HG02981 (cell line): ENCODE measurements around the gene STRN.
"Not testable (repeated sequence)": the region's sequence is repeated elsewhere in the genome, so short reads cannot be mapped to it uniquely, and the experiment has no call there.

ENCODE experiments used
- ATAC-seq: cut with Tn5 transposase; IDR thresholded peaks from one replicate; pipeline ENCODE4 v1.9.1; 2021; ENCODE audit warnings: mild to moderate bottlenecking, moderate library complexity; ENCODE audit not compliant: unreplicated experiment

STRN gene

DNA sequence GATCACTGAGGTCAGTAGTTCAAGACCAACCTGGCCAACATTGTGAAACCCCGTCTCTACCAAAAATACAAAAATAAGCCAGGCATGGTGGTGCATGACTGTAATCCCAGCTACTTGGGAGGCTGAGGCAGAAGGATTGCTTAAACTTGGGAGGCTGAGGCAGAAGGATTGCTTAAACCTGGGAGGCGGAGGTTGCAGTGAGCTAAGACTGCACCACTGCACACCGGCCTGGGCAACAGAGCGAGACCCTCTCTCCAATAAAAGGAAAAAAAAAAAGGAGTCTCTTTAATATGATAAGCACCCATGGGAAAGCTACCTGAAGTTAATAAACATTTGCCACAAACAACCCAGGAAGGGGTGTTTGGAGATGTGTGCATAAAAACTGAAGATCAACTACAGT, 2.6 kb downstream of the STRN start:
- ATAC-seq, result no peak

DNA sequence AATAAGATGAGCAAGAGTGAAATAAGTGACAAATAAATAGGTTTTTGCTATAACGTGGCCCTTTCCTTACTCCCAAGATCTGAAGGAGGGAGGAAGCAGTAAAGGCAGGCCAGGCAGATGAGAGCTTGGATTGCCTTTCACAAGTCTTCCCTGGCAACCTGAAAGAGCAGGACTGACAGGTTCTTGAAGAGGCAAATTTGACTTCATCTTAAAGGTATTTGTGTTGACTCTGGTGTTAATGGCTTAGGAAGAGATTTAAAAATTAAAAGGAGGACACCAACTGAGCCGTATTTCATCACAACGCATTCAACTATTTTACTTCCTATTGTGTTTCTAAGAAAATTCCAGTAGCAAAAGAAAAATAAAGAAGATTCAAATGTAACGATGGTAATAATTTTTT, 3.2 kb downstream of the STRN start:
- no peak for ATAC-seq

DNA sequence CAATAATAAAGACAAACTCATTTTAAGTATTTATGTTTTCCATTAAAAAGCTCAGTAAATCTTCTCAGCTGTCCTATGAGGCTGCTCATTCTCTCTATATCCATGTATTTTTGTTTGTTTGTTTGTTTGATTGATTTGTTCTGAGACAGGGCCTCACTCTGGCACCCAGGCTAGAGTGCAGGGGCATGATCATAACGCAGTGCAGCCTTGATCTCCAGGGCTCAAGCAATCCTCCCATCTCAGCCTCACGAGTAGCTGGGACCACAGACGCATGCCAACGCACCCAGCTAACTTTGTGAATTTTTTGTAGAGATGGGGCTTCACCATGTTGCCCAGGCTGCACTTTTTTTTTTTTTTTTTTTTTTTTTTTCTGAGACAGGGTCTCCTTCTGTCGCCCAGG, 5.6 kb downstream of the STRN start:
- ATAC-seq, result no peak

DNA sequence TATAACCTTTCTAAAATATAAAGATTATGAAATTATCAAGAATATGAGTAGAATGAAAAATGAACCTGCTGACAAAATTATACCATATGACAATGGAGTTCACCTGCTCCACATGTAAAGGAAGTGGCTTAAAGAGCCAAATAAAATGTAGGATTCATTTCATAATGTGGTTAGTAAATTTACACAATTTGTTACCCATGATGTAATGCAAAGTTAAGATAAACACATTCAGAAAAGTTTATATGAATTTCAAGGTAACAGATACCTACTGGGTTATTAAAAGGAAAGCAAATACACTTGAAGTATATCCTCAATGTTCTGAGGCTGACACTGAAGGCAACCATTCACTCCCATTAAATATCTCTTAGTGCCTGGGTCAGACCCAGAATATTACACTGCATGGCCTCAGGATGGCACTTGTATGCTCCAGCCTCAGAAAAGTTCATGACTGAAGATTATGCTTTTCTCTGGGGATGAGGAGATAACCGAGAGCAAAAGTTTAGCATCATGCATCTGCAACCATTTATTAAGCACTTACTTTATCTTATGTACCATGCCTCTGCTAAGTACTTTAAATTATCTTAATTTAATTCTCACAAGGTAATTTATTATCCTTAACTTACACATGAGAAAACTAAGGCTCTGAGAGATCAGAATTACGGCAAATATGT, 6.2 kb downstream of the STRN start:
- ATAC-seq, result no peak

DNA sequence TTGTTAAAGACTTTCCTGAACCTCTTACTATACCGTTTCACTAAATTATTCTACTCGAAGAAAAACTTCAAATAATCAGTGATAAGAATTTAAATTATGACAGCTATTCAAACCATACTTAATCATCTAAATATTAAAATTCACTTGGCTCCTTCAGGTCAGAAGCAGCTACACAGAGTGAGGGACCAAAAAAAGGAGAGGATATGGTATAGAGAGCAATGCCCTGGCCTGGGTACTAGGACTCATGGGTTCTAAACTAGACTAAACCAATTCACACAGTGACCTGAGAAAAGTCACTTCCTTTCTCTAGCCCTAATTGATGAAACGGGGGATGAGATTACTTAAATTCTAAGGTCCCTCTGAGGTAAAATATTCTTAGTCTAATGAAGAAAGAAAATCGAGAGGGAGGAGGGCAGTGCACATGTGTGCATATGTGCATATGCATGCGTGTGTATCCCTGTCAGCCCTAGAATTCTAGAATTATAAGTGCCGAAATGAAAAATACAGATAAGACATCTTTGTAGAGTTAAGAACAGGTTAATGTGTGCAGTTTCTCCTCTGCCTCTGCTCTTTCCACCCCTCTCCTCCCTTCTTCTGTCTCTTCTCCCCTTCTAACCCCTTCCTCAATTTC, 11.2 kb downstream of the STRN start:
- ATAC-seq, result no peak

DNA sequence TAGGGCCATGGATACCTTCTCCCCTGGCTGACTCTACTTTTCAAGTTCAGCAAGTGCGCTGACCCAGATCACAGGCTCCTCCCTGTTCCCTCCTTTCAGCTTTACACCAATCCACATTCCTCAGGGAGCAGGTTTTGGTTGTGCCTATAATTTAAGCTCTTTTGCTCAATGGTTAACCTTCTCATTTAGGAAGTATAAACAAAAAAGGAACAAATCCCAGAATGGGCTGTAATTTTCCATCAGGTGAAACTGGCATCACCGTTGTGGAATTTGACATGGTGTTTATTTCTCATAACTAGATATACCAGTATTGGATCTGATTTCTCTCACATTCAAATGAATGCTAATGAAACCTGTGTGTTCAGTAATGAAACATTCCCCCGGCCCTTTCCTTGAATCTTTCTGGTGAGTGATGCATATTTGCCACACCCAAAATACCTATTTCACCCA, 13.6 kb downstream of the STRN start:
- ATAC-seq, result no peak

DNA sequence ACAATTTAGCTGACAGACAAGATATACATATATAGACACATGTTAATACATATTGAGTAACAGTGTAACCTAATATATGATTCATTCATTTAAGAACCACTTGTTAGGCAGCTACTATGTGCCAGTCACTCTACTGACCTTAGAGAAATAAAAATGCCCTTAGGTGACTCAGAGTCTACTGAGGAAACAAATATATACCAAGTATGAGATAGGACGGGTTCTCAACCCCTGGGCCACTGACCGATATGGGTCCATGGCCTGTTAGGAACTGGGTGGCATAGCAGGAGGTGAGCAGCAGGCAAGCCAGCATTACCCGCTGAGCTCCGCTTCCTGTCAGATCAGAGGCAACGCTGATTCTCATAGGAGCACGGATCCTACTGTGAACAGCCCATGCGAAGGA, 14.8 kb downstream of the STRN start:
- no peak for ATAC-seq

DNA sequence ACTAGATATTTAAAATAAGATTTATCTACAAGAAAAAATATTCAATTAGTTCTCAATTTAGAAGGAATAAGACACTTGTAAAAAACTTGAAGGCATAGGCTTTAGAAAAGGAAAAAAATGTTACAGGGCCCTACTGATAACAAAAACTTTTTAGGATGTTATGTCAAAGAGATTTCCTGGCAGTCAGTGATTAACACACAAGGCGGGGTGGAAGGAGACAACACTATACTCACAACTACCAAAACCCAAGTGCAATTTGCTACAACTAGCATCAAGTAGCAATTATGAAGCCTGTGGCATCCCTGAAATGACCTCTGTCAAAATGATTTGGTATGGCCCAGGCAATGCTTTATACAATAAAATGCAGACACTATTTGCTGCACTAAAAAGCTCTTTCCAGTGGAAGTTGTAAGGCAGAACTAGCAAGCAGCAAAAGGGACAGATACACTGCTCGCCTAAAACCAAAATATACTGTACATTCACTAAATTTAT, 15.3 kb downstream of the STRN start:
- no peak for ATAC-seq

DNA sequence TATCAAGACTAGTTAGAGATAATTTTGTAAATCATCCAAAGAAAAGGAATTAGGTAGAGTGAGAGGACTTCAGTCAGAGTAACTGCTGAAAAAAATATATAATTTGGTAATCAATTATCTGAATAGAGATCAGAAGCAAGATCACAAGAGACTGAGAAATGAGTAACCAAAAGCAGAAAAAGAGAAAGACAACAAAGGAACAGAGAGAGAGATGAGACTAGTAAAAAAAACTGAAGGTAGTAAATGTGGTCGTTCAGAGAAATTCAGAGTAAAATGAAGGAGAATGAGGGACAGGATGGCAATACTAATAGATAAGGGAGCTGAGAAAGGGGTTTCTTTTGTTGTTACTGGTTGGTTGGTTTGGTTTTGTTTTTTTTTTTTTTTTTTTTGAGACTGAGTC, 16.5 kb downstream of the STRN start:
- no peak for ATAC-seq

DNA sequence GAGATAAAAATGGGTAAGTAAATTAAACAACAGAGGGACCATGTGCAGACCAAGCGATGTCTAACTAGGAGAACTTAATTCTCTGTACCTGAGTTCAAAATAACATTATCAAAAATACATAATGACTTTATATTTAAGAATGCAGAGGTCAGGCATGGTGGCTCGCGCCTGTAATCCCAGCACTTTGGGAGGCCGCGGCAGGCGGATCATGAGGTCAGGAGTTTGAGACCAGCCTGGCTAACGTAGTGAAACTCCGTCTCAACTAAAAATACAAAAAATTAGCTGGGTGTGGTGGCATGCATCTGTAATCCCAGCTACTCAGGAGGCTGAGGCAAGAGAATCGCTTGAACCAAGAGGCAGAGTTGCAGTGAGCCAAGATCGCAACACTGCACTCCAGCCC, 21.1 kb downstream of the STRN start:
- not testable (repeated sequence) for ATAC-seq

DNA sequence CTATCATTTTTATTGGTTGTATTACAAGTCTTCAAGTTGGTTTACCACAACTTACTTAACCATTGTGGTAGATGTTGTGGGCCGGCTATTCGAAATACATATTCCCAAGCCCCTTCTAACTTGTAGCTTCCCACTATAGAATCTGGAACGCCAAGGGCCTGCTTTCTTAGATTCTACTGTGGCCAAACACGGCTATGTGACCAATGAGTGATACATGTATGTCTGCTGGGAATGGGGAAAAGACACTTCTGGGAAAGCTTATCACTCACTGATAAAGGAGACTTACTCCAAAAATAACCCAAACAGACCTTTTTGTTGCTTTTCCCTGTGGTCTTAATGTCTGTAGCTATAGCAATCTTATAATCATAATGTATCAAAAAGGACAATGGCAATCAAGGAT, 24.5 kb downstream of the STRN start:
- ATAC-seq, result no peak

DNA sequence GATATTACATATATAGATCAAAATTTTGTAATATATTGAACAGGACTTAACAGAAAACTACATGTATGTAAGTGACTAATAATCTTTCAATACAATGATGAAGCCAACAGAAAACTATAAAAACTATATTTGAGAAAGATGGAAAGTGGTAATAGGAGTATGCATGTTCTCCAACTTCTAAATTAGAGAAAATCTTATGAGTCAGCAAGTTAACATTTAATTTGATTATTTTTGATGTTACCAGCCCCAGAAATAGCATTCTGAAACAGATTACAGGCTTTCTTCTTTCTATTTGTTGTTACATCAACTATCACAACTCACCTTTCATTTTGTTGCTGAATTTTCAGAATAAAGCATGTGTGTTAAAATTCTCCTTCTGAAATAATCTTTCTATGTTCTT, 29.8 kb downstream of the STRN start:
- ATAC-seq, result not testable (repeated sequence)

DNA sequence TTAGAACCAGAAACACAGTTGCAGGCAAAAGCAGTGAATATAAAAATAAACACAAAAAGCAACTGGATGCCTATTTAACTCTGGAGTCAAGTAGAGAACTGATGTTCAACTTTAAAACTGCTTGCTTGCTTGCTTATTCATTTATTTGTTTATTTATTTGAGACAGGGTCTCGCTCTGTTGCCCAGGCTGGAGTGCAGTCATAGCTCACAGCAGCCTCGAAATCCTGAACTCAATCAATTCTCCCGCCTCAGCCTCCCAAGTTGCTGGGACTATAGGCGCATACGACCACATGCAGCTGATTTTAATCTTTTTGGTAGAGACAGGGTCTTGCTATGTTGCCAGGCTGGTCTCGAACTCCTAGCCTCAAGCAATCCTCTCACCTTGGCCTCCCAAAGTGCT, 34.6 kb downstream of the STRN start:
- ATAC-seq, result not testable (repeated sequence)

DNA sequence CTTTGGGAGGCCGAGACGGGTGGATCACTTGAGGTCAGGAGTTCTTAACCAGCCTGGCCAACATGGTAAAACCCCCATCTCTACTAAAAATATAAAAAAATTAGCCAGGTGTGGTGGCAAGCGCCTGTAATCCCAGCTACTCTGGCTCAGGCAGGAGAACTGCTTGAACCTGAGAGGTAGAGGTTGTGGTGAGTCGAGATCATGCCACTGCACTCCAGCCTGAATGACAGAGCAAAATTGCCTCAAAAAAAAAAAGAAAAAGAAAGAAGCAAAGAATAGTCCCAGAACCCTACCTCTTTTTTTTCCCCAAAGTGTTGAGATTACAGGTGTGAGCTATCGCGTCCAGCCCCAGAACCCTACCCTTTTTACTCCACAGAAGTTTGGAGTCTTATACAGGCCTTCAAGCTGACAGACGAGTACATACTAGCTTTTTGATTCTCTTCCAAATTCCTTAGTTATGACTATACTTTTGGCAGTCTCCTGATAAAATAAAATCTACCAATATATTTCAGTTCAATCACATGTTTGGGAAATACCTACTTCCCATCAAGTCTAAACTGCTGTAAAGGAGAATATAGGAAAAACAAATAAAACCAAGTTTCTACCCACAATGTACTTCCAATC, 35.4 kb downstream of the STRN start:
- ATAC-seq, result not testable (repeated sequence)

DNA sequence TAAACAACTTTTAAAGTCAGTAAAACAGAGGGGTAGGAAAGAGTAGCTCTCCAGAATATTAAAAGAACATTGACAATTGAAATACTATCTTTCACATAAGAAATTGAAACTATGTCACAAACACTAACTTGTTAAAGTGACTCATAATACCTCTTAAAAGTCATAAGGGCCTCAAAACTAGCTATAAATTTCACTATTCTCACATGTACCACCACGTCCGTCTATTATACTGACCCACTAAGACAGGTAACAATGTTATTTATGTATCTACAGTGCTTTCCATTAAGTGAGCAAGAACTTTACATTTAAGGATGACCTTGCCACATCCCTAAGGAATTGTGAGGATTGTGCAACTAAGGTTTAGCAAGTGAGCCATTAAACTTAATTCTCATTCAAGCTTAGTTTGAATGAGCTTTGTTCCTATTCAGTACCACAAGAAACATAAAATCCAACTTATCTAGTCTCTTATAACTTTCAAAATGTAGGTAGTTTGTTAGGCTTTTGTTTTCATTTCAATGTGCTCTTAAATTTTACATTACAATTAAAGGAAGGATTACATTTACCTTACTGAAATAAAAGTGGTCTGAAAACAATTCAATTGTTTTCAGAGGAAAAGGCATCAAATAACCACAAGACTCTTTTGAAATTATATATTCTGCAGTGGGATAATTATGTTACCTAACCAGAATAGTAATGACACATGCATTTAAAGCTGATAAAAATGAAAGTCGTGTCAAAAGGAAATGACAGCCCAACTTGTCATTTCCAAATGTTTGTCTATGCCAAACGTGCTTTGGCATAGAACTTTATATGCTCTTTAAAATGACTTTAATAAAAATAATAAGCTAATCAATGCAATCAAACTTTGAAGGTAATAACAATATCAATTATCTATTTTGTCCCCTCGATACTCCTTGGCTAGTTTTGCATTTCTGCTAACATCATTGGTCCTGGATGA, 39.9 kb downstream of the STRN start:
- ATAC-seq, result not testable (repeated sequence)

DNA sequence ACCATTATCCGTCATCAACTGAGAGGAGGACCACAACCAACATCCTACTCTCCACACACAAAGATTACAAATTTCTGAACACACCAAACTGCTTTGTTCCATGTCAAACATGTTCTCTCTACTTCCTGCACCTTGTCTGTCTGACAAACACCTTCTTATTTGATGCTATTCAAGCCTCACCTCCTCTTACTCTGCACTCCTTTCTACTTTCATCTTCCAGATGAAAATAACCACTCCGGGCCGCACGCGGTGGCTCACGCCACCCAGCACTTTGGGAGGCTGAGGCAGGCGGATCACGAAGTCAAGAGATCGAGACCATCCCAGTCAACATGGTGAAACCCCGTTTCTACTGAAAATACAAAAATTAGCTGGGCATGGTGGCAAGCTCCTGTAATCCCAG, 43.7 kb downstream of the STRN start:
- ATAC-seq, result not testable (repeated sequence)

DNA sequence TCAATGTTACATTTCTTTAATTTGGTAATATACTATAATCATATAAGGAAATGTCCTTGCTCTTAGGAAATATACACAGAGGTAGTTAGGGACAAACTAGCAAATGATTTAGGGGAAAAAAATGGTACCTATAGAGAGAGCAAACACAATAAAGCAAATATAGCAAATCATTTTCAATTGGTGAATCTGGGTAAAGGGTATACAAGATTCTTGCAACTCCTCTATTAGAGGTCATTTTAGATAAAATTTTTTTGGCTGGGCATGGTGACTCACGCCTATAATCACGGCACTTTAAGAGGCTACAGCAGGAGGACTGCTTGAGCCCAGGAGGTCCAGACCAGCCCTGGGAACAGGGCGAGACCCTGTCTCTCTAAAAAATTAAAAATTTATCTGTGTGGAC, 44.4 kb downstream of the STRN start:
- no peak for ATAC-seq

DNA sequence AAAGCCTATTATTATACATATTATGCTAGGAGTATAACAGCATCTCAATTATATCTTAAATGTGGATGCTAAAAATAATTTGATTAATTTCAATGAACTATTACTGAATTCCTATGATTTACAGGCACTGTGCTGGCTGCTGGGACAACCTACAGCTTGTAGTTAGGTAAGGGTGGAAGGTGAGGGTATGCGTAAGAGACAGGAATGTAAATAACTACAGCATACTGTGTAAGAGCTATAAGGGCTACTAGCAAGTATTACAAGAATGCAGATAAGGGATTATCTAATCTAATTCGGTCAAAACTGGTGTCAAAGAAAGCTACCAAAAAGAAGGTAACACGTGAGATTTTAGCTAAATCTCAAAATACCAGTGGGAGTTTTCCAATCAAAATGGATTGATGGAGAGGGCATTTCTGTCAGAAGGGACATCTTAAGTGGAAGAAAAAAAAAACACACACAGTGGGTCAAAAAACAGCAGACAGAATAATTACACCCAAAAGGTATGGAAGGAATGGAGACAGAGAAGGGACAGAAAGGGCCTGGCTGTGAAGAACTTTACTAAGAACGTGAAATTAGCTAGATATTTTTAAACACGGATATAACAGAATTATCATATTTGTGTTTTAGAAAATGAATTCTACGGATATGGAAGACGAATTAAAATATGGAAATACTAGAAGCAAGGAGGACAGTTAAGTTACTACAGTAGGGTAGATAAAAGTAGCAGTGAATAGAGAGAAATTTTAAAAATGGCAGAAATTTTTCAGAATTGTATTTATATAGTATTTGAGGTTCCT, 47.1 kb downstream of the STRN start:
- ATAC-seq, result no peak

DNA sequence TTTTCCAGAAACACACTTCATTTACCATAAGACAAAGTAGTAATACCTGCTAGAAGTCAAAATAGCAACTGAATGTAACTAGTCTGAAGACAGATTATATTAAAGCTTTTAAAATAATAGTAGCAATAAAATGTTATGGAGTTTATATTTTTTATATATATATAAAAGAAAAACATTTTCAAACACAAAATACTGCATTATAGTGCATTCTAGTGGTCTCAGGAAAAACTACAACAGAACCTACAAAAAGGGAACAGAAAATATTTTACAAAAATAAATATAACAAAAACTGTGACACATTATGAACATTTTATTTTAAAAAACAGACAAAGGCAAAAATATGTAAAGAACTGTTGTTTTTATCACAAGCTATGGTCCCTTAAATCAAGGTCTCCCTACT, 48.0 kb downstream of the STRN start:
- no peak for ATAC-seq

DNA sequence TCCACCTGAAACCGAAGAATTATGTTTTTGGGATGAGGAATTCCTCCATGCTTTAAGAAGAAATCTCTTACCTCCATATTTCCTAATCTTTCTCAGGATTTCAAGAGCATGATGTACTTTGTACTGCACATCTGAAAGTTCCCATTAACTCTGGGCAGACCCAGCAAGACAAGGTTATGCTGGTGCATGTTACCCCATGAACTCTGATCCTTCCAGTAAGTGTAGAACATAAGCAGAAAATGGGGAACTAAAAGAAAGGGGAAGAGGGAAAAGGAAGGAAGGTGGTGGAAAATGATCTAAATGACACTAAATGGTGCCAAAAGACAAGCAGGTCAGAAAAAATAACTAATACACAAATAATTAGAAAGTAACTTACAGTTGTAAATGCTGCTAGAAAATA, 50.7 kb downstream of the STRN start:
- ATAC-seq, result no peak
